ENCODE results near the gene ZNG1A.
"Not testable (repeated sequence)": the region's sequence is repeated elsewhere in the genome, so short reads cannot be mapped to it uniquely, and the experiment has no call there.

DNA sequence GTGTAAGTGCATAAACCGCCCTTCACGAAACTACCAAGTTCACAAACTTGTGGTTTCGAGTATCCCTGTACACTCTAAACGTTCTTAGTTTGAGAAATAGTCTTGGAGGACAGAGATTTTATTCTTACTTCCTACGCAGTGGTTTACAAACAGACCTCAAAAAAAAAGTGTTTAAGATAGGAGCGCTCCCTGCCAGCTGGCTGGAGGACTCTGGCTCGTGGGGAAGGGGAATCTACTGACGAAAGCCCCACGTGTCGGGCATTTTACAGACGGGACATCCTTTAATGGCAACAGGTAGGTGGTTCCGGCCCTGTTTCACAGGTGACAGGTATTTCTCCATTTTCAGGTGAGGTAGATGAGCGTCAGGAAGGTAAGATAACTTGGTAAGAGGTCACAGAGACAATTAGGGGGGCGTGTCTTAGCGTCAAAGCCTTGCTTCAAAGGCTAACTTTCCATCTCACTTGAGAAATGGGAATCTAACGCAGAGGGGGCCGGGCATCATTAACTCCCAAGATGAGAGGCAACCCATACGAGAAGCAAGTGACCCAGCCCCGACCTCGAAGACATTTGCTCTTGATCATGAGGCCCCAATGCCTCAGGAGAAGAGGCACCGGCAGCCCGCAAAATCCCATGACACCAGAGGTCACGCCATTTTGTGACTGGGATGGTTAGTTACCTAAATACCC lies 573 bp downstream of the ZNG1A start:
- TF ChIP-seq, protein P1, sequence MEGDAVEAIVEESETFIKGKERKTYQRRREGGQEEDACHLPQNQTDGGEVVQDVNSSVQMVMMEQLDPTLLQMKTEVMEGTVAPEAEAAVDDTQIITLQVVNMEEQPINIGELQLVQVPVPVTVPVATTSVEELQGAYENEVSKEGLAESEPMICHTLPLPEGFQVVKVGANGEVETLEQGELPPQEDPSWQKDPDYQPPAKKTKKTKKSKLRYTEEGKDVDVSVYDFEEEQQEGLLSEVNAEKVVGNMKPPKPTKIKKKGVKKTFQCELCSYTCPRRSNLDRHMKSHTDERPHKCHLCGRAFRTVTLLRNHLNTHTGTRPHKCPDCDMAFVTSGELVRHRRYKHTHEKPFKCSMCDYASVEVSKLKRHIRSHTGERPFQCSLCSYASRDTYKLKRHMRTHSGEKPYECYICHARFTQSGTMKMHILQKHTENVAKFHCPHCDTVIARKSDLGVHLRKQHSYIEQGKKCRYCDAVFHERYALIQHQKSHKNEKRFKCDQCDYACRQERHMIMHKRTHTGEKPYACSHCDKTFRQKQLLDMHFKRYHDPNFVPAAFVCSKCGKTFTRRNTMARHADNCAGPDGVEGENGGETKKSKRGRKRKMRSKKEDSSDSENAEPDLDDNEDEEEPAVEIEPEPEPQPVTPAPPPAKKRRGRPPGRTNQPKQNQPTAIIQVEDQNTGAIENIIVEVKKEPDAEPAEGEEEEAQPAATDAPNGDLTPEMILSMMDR (IDR thresholded peaks at IDR 0.05), result not testable (repeated sequence)
- TF ChIP-seq POLR2A (IDR thresholded peaks at IDR 0.05), result not testable (repeated sequence)

Measured in Peyer's patch (tissue), 4 donors.